GM19324 (cell line): ENCODE measurements around the gene CORIN.
"Not testable (repeated sequence)": the region's sequence is repeated elsewhere in the genome, so short reads cannot be mapped to it uniquely, and the experiment has no call there.

Experiments used
- ATAC-seq: cut with Tn5 transposase; IDR thresholded peaks from one replicate; pipeline ENCODE4 v1.9.1; 2021; ENCODE audit warnings: mild to moderate bottlenecking, moderate library complexity; ENCODE audit not compliant: unreplicated experiment, low FRiP score

The CORIN gene

DNA sequence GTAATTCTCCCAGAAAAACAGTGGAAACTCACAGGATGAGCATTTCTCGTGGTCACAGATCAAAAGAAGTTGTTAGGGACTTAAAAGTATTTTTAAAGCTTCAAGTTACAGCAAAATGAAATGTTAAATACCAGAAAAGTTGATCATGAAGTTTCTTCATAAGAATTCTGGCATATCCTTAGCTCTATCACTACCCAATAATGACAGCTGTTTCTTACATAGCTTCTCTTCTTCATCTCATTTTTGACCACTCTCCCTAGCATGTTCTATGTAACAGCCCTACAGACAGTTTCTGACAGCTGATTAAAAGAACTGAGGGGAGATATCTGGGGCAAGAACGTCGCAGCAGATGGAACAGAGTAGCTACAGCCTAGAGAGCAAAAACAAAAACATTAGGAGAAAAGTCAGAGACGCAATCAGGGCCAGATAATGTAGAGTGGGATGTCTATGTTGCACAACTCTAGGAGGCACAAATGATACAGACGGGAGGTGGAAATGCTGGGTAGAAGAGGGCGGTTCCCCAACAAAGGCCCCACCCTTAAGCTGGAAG lies 108.7 kb downstream of the CORIN start:
- ATAC-seq = no peak

DNA sequence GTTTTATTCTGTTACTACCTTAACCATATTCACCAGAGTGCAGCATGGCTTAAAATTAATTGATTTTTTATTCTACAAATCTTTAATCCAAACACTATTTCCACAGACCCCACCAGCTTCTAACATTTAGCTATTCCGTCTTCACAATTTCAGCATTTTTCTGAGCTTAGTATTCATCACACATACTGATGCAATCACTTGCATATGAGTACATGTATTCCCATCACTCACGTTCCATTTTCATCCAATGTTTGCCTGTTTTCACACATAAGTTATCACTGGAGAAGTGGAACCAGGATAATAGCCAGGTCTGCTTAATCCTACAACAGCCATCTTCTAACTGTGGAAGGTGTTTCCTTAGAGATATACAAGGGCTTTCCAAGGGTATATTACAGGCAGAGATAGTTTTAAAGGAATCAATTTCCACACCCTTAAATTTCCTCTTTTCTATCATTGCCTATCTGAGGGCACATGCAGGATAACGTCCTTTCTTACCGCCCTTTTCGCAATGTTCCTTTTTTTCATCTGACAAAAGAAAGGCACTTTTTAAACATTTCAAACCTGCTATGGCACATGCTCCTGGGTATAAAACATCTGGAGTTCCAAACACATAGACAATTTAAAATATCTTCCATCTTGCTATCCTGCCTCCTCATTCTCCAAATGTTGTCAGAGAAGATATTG lies 115.8 kb downstream of the CORIN start:
- no peak for ATAC-seq

DNA sequence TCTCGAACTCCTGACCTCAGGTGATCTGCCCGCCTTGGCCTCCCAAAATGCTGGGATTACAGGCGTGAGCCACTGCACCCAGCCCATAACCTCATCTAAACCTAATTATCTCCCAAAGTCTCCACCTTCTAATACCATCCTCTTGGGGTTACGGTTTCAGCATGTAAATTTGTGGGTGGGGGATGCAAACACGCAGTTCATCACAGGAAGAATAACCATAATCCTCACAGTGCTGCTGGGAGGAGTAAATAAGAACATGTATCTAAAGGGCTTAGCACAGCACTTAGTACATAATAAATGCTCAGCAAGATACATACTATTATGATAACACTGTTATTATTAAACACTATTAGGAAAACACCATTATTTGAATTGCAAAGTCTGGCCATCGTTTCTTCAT lies 116.4 kb downstream of the CORIN start:
- no peak for ATAC-seq

DNA sequence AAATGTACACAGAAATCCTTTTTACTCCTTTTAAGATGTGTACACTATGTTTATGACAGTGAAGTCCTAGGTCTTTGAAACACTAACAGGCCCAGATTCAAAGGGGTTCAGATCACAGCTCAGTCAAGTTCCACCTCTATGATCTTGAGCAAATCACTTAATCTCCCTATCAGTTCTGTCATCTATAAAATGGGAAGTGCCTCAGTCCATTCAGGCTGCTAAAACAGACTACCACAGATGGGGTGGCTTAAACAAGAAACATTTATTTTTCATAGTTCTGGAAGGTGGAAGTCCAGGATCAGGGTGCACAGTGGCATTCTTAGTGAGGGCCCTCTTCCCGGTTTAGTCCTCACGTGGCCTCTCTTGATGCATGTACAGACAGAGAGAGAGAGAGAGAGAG lies 117.1 kb downstream of the CORIN start:
- ATAC-seq = no peak

DNA sequence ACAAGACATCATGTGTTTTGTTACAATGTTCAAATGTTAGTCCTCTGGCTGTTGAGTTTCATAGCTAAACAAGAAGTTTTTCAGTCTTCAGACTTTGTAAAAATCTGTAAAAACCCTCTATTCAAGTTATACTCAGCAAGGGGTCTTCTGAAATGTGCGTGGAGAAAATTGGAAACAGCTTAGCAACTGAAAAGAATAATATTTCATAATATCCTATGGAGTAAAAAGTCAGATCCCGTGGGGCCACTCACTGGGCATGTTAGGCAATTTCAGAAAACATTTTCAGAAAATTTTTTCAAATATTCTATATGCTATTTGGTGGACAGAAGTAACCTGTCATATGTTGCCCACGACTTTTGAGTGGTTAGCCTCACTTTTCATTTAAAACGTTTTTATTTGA lies 118.3 kb downstream of the CORIN start:
- no peak for ATAC-seq

DNA sequence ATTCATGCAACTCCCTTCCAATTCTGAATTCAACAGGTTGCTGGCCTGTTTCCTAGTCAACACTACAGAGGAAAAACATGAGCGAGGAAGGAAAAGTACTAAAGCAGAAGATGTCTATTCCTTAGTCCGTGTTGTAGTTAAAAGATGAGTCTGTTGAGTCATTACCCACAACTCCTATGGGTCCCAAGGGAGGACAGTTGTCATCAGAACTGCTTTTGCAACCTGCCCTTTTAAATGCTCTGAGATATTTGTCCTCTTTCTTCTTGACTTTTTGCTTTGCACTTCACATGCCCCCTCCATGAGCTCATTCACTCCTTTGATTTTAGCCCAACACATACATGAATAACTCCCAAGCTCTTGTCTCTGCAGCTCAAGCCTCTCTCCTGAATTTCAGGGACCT lies 119.2 kb downstream of the CORIN start:
- no peak for ATAC-seq

DNA sequence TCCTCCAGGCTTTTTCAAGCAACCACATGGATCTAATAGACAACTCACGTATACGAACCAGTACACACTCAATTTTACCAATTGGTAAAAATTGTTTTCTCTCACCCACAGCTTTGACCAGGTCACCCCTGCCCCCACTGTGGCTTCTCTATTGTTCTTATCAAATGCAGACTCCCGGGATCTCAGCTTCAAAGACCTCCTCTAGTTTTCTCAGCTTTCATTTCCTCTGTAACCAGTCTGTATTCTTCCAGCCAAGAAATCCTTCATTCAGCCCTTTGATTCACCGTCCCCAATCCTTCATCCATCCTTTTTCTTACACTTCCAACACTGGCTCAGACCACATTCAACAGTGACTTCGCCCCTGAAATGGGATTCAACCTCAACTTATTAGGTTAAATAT lies 120.7 kb downstream of the CORIN start:
- no peak for ATAC-seq

DNA sequence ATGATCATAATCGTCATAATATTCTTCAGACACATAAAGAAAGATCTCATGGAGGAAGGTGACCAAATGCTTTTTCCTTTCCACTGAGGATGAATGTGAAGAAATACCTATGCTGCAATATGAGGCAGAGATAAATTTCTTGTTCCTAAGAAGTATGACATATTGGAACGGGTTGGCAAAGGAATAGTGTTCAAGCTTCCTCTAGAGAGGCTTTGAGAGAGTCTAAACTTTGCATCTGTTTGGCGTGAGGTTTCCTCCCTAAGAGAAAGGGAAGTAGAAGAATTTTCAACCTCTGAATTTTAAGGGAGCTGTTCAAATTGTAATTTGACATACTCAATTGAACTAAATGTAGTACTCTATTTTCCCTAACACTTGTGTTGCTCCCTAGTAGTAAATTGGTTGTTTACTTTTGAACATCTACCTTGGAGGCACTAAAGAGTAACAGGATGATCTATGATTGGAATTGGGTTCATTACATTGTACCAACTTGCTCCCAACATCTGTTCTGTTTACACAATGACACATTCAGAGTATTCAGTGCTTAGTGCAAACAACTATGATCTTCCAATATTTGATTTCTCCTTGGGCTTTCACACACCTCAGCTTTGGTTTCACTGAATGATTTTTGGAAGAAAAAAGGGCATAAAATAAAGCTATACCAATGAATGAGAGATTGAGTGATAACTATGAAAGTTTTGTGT lies 122.0 kb downstream of the CORIN start:
- no peak for ATAC-seq

DNA sequence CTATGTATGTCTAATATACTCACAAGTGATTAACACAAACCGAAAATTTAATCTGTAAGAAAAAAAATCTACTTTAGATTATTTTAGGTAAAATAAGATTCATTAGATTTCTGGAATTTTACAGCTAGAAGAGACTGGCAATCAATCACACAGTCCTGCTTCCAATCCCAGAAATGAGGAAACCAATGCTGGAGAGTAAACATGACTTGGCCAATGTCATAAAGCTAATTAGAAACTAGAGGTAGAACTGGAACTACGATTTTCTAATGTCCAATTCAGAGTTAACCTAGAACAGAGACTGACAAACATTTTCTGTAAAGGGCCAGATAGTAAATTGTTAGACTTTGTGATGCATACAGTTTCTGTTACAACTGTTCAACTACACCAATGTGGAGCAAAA lies 123.6 kb downstream of the CORIN start:
- no peak for ATAC-seq

DNA sequence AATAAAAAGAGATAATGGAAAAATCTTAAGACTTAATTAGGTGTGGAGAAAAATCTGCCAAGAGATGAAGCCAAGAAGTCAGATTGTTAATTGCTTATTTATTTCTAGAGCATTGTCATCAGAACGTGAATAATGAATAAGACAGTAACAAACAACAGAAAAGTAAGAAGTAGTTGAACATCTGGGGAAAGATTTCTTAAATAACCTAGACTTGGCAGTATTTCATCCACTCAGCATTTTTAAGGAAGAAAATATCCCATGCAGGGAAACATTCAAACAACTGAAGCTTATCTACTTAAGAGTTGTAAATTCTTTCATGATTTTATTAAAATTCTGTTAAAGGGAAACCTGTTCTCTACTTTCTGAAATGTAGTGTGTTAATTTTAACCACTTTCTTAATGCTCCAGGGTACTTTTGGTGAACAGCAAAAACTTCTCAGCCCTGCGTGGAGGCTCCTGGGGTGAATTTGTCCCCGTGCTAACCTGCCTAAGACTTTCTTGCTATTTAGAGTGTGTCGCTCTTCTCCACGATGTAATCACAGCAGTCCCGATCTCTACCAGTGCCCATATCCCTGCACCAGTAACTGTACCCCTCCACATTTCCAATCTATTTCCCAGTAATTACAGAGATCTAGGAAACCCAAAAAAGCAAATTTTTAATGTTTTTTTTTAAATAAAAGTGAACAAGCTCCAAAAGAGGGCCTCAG lies 124.6 kb downstream of the CORIN start:
- no peak for ATAC-seq

DNA sequence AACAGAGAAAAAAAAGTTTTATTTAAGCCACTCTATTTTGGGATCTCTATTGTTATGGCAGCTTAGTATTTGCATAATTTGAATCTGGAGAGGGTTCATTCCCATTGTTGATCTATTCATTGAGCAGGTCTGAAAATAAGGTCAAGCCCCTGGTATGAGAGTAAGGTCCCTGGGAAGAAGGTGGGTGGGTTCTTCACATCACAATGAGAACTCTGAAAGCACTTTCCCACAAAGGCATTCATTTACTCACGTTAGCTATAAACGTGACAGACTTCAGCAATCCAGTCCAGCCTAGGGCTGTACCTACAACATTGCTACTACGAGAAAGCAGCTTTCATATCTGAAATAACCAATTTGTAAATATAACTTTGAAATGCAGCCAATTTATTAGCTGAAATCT lies 126.2 kb downstream of the CORIN start:
- no peak for ATAC-seq

DNA sequence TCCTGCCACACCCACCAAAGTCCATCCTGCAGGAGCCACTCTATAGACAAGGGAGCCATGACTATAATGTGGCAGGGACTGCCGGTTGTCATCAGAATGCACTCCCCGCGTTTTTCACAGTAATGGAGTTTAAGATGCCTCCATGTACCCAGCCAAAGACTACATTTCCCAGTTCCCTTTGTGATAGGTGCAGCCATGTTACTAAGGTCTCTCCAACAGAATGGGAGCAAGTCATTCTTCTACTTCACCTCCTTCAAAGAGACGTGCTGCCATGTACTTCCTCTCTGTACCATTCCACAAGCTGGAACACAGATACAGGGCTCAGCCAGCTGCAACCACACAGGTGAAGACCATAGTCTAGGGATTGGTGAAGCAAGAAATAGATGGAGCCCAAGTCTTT lies 126.7 kb downstream of the CORIN start:
- ATAC-seq = no peak

DNA sequence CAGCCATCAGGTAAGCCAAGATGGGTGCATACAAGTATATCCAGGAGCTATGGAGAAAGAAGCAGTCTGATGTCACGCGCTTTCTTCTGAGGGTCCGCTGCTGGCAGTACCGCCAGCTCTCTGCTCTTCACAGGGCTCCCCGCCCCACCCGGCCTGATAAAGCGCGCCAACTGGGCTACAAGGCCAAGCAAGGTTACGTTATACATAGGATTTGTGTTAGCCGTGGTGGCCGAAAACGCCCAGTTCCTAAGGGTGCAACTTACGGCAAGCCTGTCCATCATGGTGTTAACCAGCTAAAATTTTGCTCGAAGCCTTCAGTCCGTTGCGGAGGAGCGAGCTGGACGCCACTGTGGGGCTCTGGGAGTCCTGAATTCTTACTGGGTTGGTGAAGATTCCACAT lies 131.5 kb downstream of the CORIN start:
- not testable (repeated sequence) for ATAC-seq

DNA sequence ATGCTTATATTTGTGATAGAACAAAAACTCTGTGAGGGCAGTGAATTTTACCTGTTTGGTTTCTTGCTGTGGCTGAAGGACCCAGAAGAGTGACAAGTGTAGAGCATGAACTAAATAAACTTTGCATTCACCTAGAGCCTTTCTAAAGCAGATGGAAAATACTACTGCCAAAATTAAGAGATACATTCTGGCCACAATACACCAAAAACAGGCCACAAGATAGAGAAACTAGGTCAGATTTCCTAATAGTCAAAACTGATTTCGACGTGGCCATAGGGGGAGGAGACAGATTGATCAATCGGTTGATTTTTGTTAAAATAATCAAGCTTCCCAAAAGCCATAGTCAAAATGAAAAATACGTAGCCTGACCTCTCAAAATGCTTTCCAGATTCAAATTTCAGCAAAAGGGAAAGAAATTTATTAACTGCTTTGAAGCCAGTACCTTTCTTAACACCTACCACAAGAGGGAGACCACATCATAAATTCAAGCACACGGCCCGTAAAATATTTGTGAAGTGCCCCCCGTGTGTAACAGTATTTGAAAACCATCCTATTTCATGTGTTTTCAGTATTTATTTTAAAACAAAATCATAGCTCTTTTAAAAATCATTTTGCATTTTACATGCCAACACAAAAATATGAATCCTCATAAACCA lies 132.4 kb downstream of the CORIN start:
- no peak for ATAC-seq

DNA sequence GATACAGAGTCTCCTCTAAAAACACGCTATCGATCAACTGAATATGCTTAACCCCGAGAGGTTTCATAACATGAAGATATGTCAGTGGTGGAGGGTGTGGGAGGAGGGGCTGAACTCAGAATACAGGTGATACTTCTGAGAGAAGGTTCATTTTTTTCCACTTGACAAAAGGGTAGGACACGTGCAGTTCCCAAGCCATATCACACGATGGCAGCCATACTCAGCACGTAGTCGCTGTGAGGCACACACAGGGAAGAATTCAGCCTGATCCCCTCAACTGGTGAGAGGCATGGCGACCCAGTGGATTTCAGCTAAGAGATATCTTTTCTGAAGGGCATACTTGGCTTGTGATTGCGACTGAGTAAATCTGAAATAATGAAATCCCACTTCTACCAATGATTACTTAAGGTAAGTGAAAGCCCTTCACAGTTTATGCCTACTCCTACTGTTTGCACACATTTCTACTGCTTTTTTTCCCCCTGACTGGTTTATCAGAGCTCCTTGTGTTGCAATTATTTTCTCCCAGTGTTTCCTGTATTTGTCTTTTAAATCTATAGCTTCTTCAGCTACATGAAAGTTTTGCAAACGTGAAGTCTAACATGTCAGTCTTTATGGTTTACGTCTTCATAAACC lies 133.1 kb downstream of the CORIN start:
- ATAC-seq = no peak

DNA sequence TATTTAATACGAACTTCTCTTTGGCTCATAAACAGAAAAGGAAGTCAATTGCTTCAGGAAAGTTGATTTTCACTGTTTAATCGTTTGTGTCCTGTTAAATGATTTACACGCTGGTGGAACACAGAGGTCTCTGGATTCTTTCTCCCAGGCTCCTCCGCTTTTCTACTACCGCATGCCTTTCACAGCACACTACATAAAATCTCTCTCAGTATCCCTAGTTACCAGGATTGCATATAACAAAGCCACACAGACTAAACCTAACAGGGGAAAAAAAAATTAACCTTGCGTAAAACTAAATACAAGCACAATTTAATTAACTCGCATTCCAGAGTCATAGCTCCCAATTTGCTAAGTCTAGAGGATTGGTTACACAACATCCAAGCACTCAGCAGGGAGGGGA lies 133.9 kb downstream of the CORIN start:
- no peak for ATAC-seq

DNA sequence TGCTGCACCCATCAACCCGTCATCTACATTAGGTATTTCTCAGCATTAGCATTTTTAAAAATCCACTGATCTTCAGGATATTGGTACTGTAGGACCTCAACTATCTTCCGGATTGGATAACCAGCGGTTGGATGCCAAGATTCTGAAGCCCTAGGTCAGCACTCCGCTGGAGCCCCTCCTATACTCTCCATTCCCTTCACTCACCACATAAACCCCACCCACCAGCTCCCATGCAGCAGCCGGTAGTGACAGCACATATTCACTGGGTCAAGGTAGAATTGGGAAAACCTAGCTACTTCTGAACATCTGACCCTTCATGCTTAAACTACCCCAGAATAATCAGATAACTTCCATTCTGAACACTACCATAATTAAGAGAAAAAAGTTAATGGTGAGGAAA lies 134.9 kb downstream of the CORIN start:
- ATAC-seq = no peak

DNA sequence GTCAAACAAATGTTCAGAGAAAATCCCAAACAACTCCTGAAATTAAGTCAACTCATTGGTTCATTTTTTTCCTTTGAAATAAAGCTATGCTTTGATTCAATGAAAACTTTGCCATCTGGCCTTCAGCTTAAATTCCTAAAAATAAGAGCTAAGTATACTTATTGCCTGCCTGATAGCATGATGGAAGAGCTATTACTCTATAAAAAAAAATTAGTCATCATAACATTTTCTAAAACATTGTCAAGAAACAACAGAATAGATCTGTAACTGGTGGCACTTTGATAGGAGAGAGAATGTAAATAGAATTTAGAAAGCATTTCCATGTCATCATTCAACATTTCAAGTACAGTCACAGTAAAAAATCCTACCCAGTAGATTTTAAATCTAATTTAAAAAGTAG lies 136.6 kb downstream of the CORIN start:
- no peak for ATAC-seq

DNA sequence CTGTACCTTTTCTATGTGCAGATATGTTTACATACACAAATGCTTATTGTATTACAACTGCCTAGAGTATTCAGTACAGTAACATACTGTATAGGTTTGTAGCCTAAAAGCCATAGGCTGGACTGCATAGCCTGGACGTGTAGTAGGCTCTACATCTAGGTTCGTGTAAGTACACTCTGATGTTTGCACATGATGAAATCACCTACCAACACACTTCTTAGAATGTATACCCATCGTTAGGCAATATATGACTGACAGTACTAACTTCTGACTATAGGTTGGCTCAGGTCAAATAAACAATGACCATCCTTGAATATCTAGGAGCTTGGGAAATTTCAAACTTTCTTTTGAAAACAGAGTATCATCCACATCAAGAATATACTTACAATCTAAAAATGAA lies 139.0 kb downstream of the CORIN start:
- no peak for ATAC-seq

DNA sequence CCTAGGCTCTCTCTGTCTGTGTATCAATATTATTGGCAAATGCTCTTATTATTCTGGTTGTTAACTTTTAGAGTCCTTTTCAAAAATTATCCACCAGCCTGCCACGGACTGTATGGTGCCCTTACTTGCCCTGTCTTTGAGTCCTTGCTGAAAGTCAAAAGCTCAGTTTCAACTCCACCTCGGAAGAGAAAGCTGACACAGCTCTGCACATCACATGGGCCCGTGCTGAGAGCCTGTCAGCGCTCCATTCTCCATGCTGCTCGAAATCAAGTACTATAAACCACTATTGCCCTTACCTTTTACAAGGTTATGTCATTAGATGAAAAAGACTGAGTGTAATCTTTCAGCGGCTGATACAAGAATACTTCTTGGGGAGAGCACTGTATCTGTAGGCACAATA lies 141.0 kb downstream of the CORIN start:
- no peak for ATAC-seq

DNA sequence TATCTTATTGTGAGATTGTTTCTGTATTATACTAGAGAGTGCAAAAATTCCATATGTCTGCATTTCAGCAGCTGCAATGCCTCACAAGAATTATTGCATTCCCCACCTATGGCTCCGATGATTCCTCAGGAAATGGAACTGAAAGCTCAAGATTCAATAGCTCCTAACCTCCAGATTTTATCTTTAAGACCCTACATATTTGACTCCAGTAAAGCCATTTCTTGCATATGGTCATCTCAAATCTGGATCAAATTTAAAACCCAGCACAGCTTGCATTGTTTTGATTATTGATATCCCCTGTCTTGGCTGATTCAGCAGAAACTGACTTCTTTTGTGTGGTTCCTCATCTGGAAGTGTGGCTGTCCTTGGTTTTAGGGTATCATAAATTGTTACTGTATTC lies 142.6 kb downstream of the CORIN start:
- ATAC-seq = no peak
